ENCODE results near the gene RNF151. TPM values are rescaled to one million over a fixed set of nuclear protein-coding genes. Genes with fewer than 3 reads are reported as not detected.
"Not testable (repeated sequence)": the region's sequence is repeated elsewhere in the genome, so short reads cannot be mapped to it uniquely, and the experiment has no call there.

The RNF151 gene
- total RNA-seq, 1 donor from 2014 or later = not detected

GRCh38 chr16:1932050-1933028 is 34.3 kb upstream of the RNF151 start:
- TF ChIP-seq CTCF (IDR thresholded peaks at IDR 0.05; ENCODE audit: unreplicated experiment) = no peak
- Mint-ChIP-seq H3K9me3 (ENCODE audit: unreplicated experiment) (no peaks in the 10 kb centered on the region), H3K4me1 (ENCODE audit: unreplicated experiment) (no peaks in the 10 kb centered on the region), H3K27me3 (ENCODE audit: unreplicated experiment) (peaks cover 10% of the 10 kb centered on the region), H3K27ac (ENCODE audit: unreplicated experiment) (no peak overlapping the region), H3K36me3 (ENCODE audit: low read depth, unreplicated experiment) (no peaks in the 10 kb centered on the region), H3K4me3 (ENCODE audit: unreplicated experiment) (no peak overlapping the region)
- no peak for DNase-seq (ENCODE audit: low spot score)

DNA sequence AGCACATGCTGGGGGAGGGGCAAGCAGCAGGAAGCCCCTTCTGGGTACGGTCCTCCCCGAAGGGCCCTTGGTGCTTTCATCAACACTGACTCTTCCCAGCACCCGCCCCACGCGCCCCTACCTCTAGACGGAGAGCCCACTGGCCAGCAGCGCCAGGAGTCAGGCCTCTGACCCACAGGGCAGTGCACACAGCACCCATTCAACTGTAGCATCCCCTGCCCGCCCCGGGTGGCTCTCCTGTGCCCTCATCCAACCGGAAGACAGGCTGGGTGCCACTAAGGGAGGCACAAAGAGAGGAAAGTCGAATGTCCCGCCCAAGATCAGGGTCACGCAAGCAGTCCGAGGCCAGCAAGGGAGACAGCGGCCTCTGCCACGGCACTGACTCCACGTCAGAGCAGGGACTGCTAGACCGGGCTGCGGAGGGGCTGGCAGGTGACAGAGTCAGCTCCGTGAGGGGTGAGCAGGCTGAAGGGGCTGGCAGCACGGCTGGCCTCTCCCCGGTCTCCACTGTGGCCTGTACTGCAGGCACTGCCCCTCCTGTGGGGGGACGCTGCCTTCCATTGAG is 33.5 kb upstream of the RNF151 start:
- no peak for TF ChIP-seq CTCF (IDR thresholded peaks at IDR 0.05; ENCODE audit: unreplicated experiment)
- no peak overlapping the region for H3K27ac Mint-ChIP-seq (ENCODE audit: unreplicated experiment)
- H3K36me3 Mint-ChIP-seq (ENCODE audit: low read depth, unreplicated experiment) = no peaks in the 10 kb centered on the region
- DNase-seq (ENCODE audit: low spot score) = no peak
- H3K27me3 Mint-ChIP-seq (ENCODE audit: unreplicated experiment) = peaks cover 8% of the 10 kb centered on the region
- H3K4me1 Mint-ChIP-seq (ENCODE audit: unreplicated experiment) = no peaks in the 10 kb centered on the region
- no peak overlapping the region for H3K4me3 Mint-ChIP-seq (ENCODE audit: unreplicated experiment)
- no peaks in the 10 kb centered on the region for H3K9me3 Mint-ChIP-seq (ENCODE audit: unreplicated experiment)

DNA sequence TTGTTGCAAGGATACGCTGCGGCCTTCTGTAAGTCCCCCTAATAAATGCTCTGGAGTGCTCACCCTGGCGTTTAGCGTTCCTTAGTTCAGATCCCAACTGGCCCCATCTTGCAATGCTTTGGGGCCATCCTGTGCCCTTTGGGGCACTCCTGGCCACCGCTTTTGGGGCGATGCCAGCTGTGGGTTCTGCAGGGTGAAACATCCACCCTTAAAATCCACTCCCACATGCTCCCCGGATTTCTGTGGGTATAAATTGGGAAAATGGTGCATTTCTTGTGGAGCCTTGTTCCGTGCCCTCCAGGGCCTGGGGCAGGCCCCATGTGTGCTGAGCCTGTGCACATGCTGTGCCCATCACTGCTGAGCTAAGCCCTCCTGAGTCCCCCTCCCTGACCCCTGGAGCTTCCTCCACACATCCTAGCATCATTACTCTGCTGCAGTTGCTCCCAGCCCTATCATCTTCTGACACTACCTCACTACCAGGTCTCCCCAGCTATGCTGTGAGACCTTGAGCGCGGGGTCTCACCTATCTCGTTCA is 29.6 kb upstream of the RNF151 start:
- Mint-ChIP-seq H3K27ac (ENCODE audit: unreplicated experiment) (no peak overlapping the region), H3K36me3 (ENCODE audit: low read depth, unreplicated experiment) (peaks cover 5% of the 10 kb centered on the region), H3K9me3 (ENCODE audit: unreplicated experiment) (no peaks in the 10 kb centered on the region), H3K27me3 (ENCODE audit: unreplicated experiment) (peaks cover 5% of the 10 kb centered on the region), H3K4me1 (ENCODE audit: unreplicated experiment) (no peaks in the 10 kb centered on the region), H3K4me3 (ENCODE audit: unreplicated experiment) (no peak overlapping the region)
- TF ChIP-seq CTCF (IDR thresholded peaks at IDR 0.05; ENCODE audit: unreplicated experiment) = no peak
- DNase-seq (ENCODE audit: low spot score) = no peak

DNA sequence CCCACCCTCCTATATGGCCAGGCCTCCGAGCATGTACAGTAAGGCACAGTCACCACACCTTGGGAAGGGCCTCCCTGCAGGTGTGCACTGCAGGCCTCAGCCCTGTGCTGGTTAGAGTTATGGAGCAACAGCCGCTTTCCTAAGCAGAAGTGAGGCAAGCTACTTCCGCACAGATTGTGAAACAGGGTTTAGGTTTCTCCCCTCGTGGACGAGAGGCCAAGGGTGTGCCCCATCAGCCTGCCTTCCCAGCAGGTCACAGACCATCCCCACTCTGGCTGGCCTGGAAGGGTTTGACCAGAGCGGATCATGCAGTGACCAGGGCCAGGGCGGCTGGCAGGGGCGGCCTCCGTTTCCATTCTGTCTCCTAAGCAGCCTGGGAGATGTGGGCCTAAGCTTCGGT is 28.3 kb upstream of the RNF151 start:
- TF ChIP-seq CTCF (IDR thresholded peaks at IDR 0.05; ENCODE audit: unreplicated experiment) = no peak
- DNase-seq (ENCODE audit: low spot score) = no peak
- H3K4me1 Mint-ChIP-seq (ENCODE audit: unreplicated experiment) = no peaks in the 10 kb centered on the region
- H3K9me3 Mint-ChIP-seq (ENCODE audit: unreplicated experiment) = no peaks in the 10 kb centered on the region
- H3K4me3 Mint-ChIP-seq (ENCODE audit: unreplicated experiment) = no peak overlapping the region
- H3K27ac Mint-ChIP-seq (ENCODE audit: unreplicated experiment) = no peak overlapping the region
- H3K36me3 Mint-ChIP-seq (ENCODE audit: low read depth, unreplicated experiment) = peaks cover 5% of the 10 kb centered on the region
- H3K27me3 Mint-ChIP-seq (ENCODE audit: unreplicated experiment) = peaks cover 3% of the 10 kb centered on the region

- DNase-seq (ENCODE audit: low spot score) = no peak
- H3K9me3 Mint-ChIP-seq (ENCODE audit: unreplicated experiment) = no peaks in the 10 kb centered on the region
- H3K36me3 Mint-ChIP-seq (ENCODE audit: low read depth, unreplicated experiment) = peaks cover 5% of the 10 kb centered on the region
- H3K27ac Mint-ChIP-seq (ENCODE audit: unreplicated experiment) = no peak overlapping the region
- H3K27me3 Mint-ChIP-seq (ENCODE audit: unreplicated experiment) = peaks cover 4% of the 10 kb centered on the region
- no peaks in the 10 kb centered on the region for H3K4me1 Mint-ChIP-seq (ENCODE audit: unreplicated experiment)
- no peak overlapping the region for H3K4me3 Mint-ChIP-seq (ENCODE audit: unreplicated experiment)
- TF ChIP-seq CTCF (IDR thresholded peaks at IDR 0.05; ENCODE audit: unreplicated experiment) = no peak
These were observed 27.7 kb upstream of the RNF151 start for GRCh38 chr16:1938910-1939309.

GRCh38 chr16:1939833-1940232 is 26.8 kb upstream of the RNF151 start:
- not testable (repeated sequence) for H3K36me3 Mint-ChIP-seq (ENCODE audit: low read depth, unreplicated experiment); H3K4me3 Mint-ChIP-seq (ENCODE audit: unreplicated experiment); H3K4me1 Mint-ChIP-seq (ENCODE audit: unreplicated experiment); H3K9me3 Mint-ChIP-seq (ENCODE audit: unreplicated experiment); DNase-seq (ENCODE audit: low spot score); H3K27ac Mint-ChIP-seq (ENCODE audit: unreplicated experiment); H3K27me3 Mint-ChIP-seq (ENCODE audit: unreplicated experiment)

All from endothelial cell (in vitro differentiated cells).